ENCODE data around the gene FLYWCH2. TPM values are rescaled to one million over a fixed set of nuclear protein-coding genes. Genes with fewer than 3 reads are reported as not detected.

FLYWCH2 gene
- total and polyA plus RNA-seq, 9 of the 15 experiments (the other 6 are each of a cell fraction or from before 2014, with no cell fraction given) = 0.70 to 55.5 (median 7.6) TPM

GRCh38 chr16:2835638-2836493, 47.1 kb upstream of the FLYWCH2 start (continued):
- TF ChIP-seq ATF6 (CRISPR knock-in tag; IDR thresholded peaks at IDR 0.05) (no peak), ZNF589 (CRISPR knock-in tag; IDR thresholded peaks at IDR 0.05; ENCODE audit: low read depth) (peak; percentile 54; the same call in 1 of the 2 replicates), CBFB (CRISPR knock-in tag; IDR thresholded peaks at IDR 0.05) (0 out of 2 replicates have a peak, but pooled peaks have one; percentile 30), ZNF76 (CRISPR knock-in tag; IDR thresholded peaks at IDR 0.05; ENCODE audit: borderline replicate concordance) (no peak), PREB (CRISPR knock-in tag; IDR thresholded peaks at IDR 0.05) (no peak), SMC3 (conservative IDR thresholded peaks at IDR 0.05; ENCODE audit: insufficient read depth, low read depth, low read length) (no peak), CLOCK (CRISPR knock-in tag; IDR thresholded peaks at IDR 0.05; ENCODE audit: borderline replicate concordance) (no peak), SAP30 (IDR thresholded peaks at IDR 0.05; ENCODE audit: borderline replicate concordance, insufficient read depth, low read depth, low read length, poor library complexity, severe bottlenecking) (no peak), ZNF436 (CRISPR knock-in tag; IDR thresholded peaks at IDR 0.05) (no peak), RHOXF2B (CRISPR knock-in tag; conservative IDR thresholded peaks at IDR 0.05) (no peak), SMARCE1 (IDR thresholded peaks at IDR 0.05) (peak; percentile 70; the same call in 1 of the 2 replicates), HES1 (IDR thresholded peaks at IDR 0.05; ENCODE audit: low read depth) (0 out of 2 replicates have a peak, but pooled peaks have one; percentile 43), ZBTB49 (CRISPR knock-in tag; IDR thresholded peaks at IDR 0.05; ENCODE audit: borderline replicate concordance) (no peak), SMAD3 (CRISPR knock-in tag; conservative IDR thresholded peaks at IDR 0.05) (no peak), EGR1 (conservative IDR thresholded peaks at IDR 0.05) (no peak), BRCA1 (IDR thresholded peaks at IDR 0.05) (no peak), BRCA1 (CRISPR knock-in tag; IDR thresholded peaks at IDR 0.05) (no peak), NR3C1 (CRISPR knock-in tag; IDR thresholded peaks at IDR 0.05) (no peak)
